Measurements from ENCODE around the gene FAN1. TPM values are rescaled to one million over a fixed set of nuclear protein-coding genes. Genes with fewer than 3 reads are reported as not detected.

Gene FAN1
- total and polyA plus RNA-seq, 7 donors = 12.4 to 64.2 (median 25.0) TPM

DNA sequence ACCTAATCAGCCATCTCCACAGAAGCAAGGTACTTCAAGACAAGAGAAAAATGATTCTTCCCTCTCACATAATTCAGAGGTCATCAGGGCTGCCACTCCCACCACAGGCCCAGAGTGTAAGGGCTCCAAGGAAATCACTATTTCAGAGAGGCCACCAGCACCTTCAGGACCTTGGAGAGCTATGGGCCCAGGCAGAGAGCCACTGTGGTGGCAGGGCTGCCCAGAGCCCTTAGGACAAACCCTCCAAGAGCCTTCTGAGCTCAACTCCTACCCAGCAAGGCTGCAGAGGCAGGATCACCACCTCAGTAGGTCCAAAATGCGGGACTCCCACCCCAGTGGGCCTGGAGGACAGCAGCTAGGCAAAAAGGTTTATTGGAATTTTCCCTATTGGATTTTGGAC, 17.9 kb upstream of the FAN1 start:
- Histone ChIP-seq H3K4me3 (no peak overlapping the region), H3K27me3 (ENCODE audit: insufficient read depth in 3 of 3, low read length in 2 of 3) (no peaks in the 10 kb centered on the region), H3K27ac (no peak overlapping the region), H3K4me1 (no peaks in the 10 kb centered on the region), H3K9me3 (no peaks in the 10 kb centered on the region), H3K36me3 (ENCODE audit: insufficient read depth in 1 of 2, low read depth in 1 of 2) (no peaks in the 10 kb centered on the region)
- intact Hi-C loops (cut with DNase I) = no loop called here
- WGBS, 3 donors = 65 to 82% (median 81%) methylated on average over 1 of the region's 1 CpG
- no peak for TF ChIP-seq CTCF (IDR thresholded peaks at IDR 0.05)
- ATAC-seq (no peak), DNase-seq (no peak)

GRCh38 chr15:30889196-30889595, 14.5 kb upstream of the FAN1 start:
- H3K36me3 ChIP-seq (ENCODE audit: insufficient read depth in 1 of 2, low read depth in 1 of 2) = no peaks in the 10 kb centered on the region
- H3K4me1 ChIP-seq = no peaks in the 10 kb centered on the region
- H3K4me3 ChIP-seq = no peak overlapping the region
- H3K27ac ChIP-seq = no peak overlapping the region
- 68 to 71% (median 68%) methylated on average over 4 of the region's 4 CpGs for WGBS, 3 donors
- DNase-seq = no peak
- intact Hi-C loops (cut with DNase I) = no loop called here
- TF ChIP-seq CTCF (IDR thresholded peaks at IDR 0.05) = no peak
- H3K27me3 ChIP-seq (ENCODE audit: insufficient read depth in 3 of 3, low read length in 2 of 3) = no peaks in the 10 kb centered on the region
- no peak for ATAC-seq
- no peaks in the 10 kb centered on the region for H3K9me3 ChIP-seq

GRCh38 chr15:30895461-30896210, 8.1 kb upstream of the FAN1 start:
- WGBS, 3 donors = 92 to 96% (median 94%) methylated on average over 33 of the region's 33 CpGs
- H3K4me3 ChIP-seq = no peak overlapping the region
- ATAC-seq = no peak
- H3K4me1 ChIP-seq = no peaks in the 10 kb centered on the region
- intact Hi-C loops (cut with DNase I) = no loop called here
- H3K9me3 ChIP-seq = no peaks in the 10 kb centered on the region
- DNase-seq = no peak
- no peaks in the 10 kb centered on the region for H3K36me3 ChIP-seq (ENCODE audit: insufficient read depth in 1 of 2, low read depth in 1 of 2)
- H3K27ac ChIP-seq = no peak overlapping the region
- no peaks in the 10 kb centered on the region for H3K27me3 ChIP-seq (ENCODE audit: insufficient read depth in 3 of 3, low read length in 2 of 3)
- TF ChIP-seq CTCF (IDR thresholded peaks at IDR 0.05) = no peak

- no peak for TF ChIP-seq CTCF (IDR thresholded peaks at IDR 0.05)
Observed at GRCh38 chr15:30896211-30896606, 7.5 kb upstream of the FAN1 start.

GRCh38 chr15:30901889-30902288, 1.8 kb upstream of the FAN1 start:
- TF ChIP-seq CTCF (IDR thresholded peaks at IDR 0.05) = no peak
- DNase-seq (no peak), ATAC-seq (no peak)
- H3K27me3 ChIP-seq (ENCODE audit: insufficient read depth in 3 of 3, low read length in 2 of 3) = no peaks in the 10 kb centered on the region
- H3K4me3 ChIP-seq = no peak overlapping the region
- whole genome bisulfite sequencing, 3 donors = 92 to 100% (median 98%) methylated on average over 1 of the region's 1 CpG
- no peak overlapping the region for H3K27ac ChIP-seq
- intact Hi-C loops (cut with DNase I) = loop anchor here (5.0 kb wide), 3 partner anchors 60 to 225 kb away; partner anchors contain the start of gene MTMR10 (in 1 of the 2)
- H3K9me3 ChIP-seq = no peaks in the 10 kb centered on the region
- H3K36me3 ChIP-seq (ENCODE audit: insufficient read depth in 1 of 2, low read depth in 1 of 2) = peaks cover 0 to 8% of the 10 kb centered on the region in 2 donors
- H3K4me1 ChIP-seq = peaks cover 23% of the 10 kb centered on the region

More at GRCh38 chr15:30896211-30896606, 7.5 kb upstream of the FAN1 start:
- Histone ChIP-seq H3K4me1 (no peaks in the 10 kb centered on the region), H3K27me3 (ENCODE audit: insufficient read depth in 3 of 3, low read length in 2 of 3) (no peaks in the 10 kb centered on the region), H3K9me3 (no peaks in the 10 kb centered on the region), H3K4me3 (no peak overlapping the region), H3K27ac (no peak overlapping the region), H3K36me3 (ENCODE audit: insufficient read depth in 1 of 2, low read depth in 1 of 2) (no peaks in the 10 kb centered on the region)
- WGBS, 3 donors = 84 to 88% (median 86%) methylated on average over 12 of the region's 12 CpGs
- DNase-seq (no peak), ATAC-seq (no peak)
- intact Hi-C loops (cut with DNase I) = no loop called here
